H7 (cell line): ENCODE measurements around the gene ABHD2. TPM values are rescaled to one million over a fixed set of nuclear protein-coding genes. Genes with fewer than 3 reads are reported as not detected.

Experiments used
- DNase-seq: peaks from one replicate; pipeline ENCODE4 v3.0.0; 2012
- H3K27me3 ChIP-seq: 2 replicates; pipeline ENCODE4 v1.6.0; 2011; ENCODE audit warnings: mild to moderate bottlenecking, low read length; ENCODE audit not compliant: control insufficient read depth, insufficient read depth
- H3K36me3 ChIP-seq: replicated peaks from 2 replicates; pipeline ENCODE4 v1.5.1; 2011; ENCODE audit warnings: low read length; ENCODE audit not compliant: control insufficient read depth, insufficient read depth
- H3K4me3 ChIP-seq: 2 replicates; pipeline ENCODE4 v1.5.1; 2011; ENCODE audit warnings: low read depth, mild to moderate bottlenecking, control low read depth, low read length, moderate library complexity; ENCODE audit not compliant: insufficient read depth
- total RNA-seq: library from RNA; depleted of rRNA; stranded (reverse); fragments of >200 nt; shearing (Covaris generic); gene quantifications from 2 replicates; pipeline ENCODE4 v1.2.3, GENCODE V29; 2014

The ABHD2 gene
- total RNA-seq, 1 experiment from 2014 or later: 14.9 TPM

DNA sequence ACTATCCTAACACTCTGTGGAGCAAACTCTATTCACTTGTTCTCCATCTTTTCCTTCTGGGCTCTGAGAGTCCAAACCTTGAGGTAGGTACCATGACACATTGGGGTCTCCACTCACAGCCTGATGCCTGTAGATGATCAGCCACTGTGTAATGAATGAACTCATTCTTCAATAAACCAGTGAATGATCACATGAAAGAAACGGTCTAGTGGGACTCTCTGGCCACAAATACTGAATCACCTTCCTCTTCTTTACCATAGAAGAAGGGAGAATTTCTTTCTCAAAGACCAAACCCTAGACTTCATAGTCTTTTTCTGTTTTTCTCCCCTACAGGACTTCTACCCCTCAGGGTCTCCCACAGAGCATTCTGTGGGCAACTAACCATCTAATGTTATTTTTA lies 20.5 kb upstream of the ABHD2 start:
- Histone ChIP-seq H3K4me3 (no peak overlapping the region), H3K36me3 (no peaks in the 10 kb centered on the region), H3K27me3 (no peaks in the 10 kb centered on the region)
- DNase-seq: no peak

- Histone ChIP-seq H3K4me3 (no peak overlapping the region), H3K27me3 (no peaks in the 10 kb centered on the region), H3K36me3 (no peaks in the 10 kb centered on the region)
- no peak for DNase-seq
These were observed 19.9 kb upstream of the ABHD2 start for GRCh38 chr15:89068325-89068784.

DNA sequence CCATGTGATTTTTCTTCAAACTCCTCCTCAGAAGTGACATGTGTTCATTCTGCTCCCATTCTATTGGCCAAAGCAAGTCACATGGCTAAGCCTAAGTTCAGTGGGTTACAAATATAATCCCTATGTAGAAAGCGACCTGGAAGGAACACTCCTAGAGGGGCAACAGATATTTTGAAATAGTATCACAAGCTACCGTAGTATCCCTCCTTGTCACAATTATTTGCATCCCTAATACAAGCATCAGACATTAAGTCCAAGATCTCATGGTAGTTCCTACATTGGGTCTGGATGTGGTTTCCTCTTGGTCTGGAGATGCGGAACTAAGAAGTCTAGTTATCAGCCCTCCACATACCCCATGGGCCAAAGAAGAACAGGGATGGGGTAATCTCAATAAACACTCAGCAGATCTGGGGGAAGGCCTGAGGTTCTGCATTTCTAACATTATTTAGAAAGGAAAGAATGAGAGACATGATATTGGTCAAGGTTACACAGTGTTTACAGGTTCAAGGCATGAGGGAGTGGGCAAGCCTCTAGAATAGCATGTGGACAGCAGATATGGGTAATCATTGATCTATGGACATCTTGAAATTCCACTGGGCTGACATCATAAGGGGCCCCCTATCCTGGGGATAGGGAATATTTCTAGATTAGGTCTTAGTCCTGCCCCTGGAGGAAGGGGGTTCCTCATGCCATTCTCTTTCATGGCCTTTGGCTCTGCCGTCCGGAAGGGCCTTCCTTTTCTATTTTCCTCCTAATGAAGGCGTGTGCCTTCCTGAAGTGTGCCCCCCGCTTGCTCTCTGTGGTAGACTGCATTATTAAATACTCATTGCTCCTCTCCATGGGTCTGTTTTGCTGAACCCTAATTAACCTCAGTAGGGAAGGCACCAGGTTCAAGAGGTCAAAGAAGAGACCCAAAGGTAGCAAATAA lies 17.8 kb upstream of the ABHD2 start:
- H3K36me3 ChIP-seq: no peaks in the 10 kb centered on the region
- DNase-seq: no peak
- H3K4me3 ChIP-seq: no peak overlapping the region
- H3K27me3 ChIP-seq: no peaks in the 10 kb centered on the region

- no peaks in the 10 kb centered on the region for H3K36me3 ChIP-seq
- no peak overlapping the region for H3K4me3 ChIP-seq
- no peak for DNase-seq
- H3K27me3 ChIP-seq: no peaks in the 10 kb centered on the region
These were observed 16.8 kb upstream of the ABHD2 start for GRCh38 chr15:89071471-89071870.

DNA sequence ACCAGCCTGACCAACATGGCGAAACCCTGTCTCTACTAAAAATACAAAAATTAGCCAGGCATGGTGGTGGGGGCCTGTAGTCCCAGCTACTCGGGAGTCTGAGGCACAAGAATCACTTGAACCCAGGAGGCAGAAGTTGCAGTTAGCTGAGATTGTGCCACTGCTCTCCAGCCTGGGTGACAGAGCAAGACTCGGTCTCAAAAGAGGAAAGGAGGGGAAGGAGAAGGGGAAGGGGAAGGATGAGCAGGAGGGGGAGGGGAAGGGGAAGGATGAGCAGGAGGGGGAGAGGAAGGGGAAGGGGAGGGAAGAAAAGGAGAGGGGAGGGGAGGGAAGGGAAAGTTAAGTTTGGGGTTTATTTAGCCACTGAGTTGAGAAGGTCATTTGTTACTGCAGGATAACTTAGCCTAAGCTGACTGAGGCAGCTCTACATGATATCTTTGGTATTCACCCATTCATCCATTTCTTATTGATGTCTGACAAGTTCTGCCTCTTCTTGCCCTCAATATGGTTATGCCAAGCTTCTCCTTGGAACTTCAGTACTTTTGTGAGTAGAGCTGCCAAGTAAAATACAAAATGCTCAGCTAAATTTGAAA lies 15.9 kb upstream of the ABHD2 start:
- no peaks in the 10 kb centered on the region for H3K36me3 ChIP-seq
- DNase-seq: no peak
- H3K4me3 ChIP-seq: no peak overlapping the region
- no peaks in the 10 kb centered on the region for H3K27me3 ChIP-seq

DNA sequence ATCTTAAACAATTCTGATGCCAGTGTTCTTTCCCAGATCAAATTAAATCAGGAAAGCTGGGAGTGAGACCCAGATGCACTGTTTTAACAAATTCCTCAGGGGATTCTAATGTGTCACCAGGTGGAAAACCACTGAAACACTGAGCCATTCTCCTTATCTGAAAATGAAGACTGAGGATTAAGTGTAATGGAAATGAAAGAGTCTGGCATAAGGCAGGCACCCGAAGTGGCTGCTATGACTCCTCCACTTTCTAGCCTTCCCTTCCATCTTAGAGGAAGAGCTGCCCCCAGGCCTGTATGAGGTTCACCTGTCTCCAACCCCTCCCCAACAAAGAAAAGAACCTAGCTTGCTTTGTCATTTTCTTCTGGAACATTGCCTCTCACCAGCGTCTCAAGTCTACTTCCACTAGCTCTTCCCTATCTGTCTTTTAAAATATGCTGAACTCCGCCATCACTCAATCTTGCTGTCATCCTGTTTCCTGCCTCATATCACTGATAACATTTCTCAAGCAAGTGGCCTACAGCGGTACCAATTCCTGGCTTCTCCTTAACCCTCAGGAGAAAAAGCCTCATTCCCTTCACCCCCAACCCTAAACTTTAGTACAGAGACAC lies 13.7 kb upstream of the ABHD2 start:
- no peaks in the 10 kb centered on the region for H3K36me3 ChIP-seq
- DNase-seq: no peak
- no peak overlapping the region for H3K4me3 ChIP-seq
- H3K27me3 ChIP-seq: no peaks in the 10 kb centered on the region

DNA sequence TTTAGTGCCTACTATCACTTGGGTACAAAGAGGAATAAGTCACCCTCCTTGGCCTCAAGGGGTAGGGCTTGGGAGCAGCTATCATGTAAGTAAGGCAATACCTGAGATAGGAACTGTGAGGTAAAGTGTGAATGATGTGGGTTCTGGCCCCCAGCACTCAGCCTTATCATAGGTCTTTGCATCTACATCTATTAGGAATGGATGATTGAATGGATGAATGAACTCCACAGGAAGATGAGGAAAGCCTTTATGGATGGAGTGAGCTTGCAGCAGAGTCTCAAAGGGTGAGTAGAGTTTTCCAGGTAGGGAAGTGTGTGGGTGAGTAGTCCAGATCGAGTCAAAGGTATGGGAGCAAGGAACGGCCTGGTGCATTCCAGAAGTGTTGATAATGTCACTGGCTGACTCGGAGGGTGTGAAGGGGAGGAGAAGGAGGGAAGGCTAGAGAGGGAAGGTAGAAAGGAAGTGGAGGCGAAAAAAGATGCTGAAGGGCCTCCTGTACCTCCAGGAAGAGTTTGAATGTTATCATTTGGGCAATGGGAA lies 13.1 kb upstream of the ABHD2 start:
- no peaks in the 10 kb centered on the region for H3K36me3 ChIP-seq
- H3K4me3 ChIP-seq: no peak overlapping the region
- H3K27me3 ChIP-seq: no peaks in the 10 kb centered on the region
- no peak for DNase-seq

DNA sequence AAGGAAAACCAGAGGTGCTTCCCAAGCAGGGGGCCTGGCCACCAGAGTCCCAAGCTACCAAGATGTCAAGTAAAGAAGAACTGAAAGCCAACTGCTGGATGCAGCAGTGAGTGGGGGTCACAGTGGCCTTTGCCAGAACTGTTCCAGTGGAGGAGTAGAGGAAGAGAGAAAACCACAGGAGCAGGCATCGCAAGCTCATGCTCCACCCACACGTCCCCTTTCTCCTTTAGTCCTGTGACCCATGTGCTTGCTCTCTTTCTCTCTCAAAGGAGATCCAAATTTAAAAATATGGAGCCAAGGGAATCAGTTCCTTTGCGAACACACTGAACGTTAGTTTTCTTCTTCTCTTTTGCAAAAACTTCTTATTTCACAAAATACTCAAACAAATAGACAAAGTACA lies 12.4 kb upstream of the ABHD2 start:
- no peak overlapping the region for H3K4me3 ChIP-seq
- H3K27me3 ChIP-seq: no peaks in the 10 kb centered on the region
- no peak for DNase-seq
- no peaks in the 10 kb centered on the region for H3K36me3 ChIP-seq

DNA sequence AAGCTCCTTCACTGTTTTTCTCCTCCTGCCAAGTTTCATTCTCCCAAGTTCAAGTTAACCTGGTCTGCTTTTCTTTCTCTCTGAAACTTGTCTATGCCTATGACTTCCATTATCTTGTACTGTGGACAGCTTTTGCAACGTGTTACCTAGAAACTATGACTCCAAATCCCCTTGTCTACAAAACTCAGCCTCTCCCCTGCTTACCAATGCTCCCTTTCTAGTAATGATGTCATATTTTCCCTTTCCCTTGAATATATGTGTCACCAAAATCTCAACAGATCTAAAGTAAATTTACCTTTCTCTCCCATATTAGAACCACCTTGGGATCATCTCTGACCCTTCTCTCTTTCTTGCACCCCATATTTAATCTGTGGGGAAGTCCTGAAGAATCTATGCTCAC lies 10.5 kb upstream of the ABHD2 start:
- H3K36me3 ChIP-seq: no peaks in the 10 kb centered on the region
- no peak overlapping the region for H3K4me3 ChIP-seq
- no peaks in the 10 kb centered on the region for H3K27me3 ChIP-seq
- no peak for DNase-seq

DNA sequence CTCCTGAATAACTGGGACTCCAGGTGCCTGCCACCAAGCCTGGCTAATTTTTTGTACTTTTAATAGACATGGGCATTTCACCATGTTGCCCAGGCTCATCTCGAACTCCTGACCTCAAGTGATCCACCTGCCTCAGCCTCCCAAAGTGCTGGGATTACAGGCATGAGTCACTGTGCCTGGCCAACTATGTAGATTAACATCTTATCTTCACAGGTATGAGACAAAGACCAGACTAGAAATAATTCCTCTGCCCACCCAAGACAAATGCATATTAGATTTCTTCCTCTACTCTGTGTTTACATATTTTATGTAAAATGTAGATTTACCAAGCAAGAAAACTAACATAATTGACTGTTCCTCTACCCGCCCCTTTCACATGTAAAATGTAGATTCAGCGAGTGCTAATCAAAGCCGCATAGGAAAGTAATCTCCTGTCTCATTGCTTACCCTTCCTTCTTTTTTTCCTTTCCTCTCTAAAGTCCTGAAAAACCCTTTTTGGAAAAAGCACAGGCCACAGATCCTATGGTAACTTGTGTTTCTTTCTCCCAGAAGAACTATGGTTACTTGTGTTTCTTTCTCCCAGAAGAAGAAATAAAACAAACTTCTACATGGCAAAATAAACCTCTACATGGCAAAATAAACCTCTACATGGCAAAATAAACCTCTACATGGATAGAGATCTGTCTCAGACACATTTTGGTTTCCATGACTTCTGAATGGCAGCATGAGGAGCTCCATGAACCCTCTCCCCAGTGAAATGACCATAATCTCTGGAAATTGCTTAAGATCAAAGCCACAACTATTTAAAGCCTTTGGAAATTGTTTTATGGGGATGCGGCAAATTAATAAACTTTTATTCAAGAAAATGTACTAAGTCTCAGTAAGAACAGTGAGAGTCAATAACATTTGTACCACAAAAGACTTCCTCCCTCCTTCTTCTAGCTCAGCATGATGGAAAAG lies 9.1 kb upstream of the ABHD2 start:
- Histone ChIP-seq H3K36me3 (no peaks in the 10 kb centered on the region), H3K4me3 (no peak overlapping the region), H3K27me3 (no peaks in the 10 kb centered on the region)
- no peak for DNase-seq

GRCh38 chr15:89081878-89082277 lies 6.4 kb upstream of the ABHD2 start:
- no peak for DNase-seq
- H3K4me3 ChIP-seq: no peak overlapping the region
- no peaks in the 10 kb centered on the region for H3K36me3 ChIP-seq
- no peaks in the 10 kb centered on the region for H3K27me3 ChIP-seq

DNA sequence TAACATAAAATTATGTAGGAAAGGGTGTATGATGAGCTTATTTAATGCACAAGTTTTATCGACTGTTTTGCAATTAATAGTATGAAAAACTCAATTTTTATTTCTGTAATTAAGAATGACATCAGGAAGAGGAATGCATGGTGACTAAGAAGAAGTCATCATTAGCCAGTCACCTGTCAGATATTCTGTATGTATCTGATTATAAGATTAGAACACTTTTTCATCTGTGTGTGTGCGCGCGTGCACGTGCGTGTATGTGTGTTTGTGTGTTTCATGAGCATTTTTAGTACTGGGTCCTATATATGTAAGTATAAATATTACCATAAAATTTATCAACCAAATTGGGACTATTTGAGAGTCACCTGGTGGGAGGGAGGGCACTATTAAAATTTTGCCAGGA lies 5.0 kb upstream of the ABHD2 start:
- no peak for DNase-seq
- Histone ChIP-seq H3K27me3 (no peaks in the 10 kb centered on the region), H3K36me3 (no peaks in the 10 kb centered on the region), H3K4me3 (no peak overlapping the region)

DNA sequence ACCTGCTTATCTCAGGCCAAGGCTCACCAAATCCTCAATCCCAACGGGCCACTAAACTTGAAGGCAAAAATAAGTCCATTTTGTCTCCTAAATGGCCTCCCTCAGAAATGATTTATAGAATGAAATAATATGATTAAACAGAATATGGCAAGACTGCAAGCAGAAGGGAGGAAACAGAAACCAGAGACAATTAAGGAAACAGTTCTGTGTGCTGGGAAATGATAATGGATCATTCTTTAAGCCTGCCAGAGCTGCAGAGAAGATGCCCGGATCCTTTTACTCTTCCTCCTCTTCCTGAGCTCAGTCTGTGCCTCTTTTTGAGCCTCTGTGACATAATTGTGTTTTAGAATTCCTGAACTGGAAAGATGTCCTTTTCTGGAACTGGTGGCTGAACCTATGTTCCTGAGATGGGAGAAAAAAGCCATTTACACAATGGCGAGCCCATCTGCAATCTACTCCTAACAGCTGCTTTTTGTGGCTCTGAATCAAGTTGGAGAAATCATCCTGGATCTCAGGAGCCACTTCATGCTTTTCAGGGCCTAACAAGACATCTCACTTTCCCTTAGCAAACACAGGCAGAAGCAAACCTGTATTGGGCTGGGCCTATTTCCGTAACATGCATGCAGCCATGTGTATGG lies 2.8 kb upstream of the ABHD2 start:
- H3K4me3 ChIP-seq: no peak overlapping the region
- H3K36me3 ChIP-seq: no peaks in the 10 kb centered on the region
- no peaks in the 10 kb centered on the region; the same call in 1 of the 2 replicates for H3K27me3 ChIP-seq
- DNase-seq: no peak
